NCI-H2081 treated with DMSO at 0.1 percent for 48 hours (cell line): ENCODE data around the gene CORO7.
A peak's percentile ranks its signal among the peaks of the same experiment; 100 is the strongest.

Experiments used
- DNase-seq: peaks from one replicate; lab custom pipeline; 2025; lab: John Stamatoyannopoulos, UW

Gene CORO7

DNA sequence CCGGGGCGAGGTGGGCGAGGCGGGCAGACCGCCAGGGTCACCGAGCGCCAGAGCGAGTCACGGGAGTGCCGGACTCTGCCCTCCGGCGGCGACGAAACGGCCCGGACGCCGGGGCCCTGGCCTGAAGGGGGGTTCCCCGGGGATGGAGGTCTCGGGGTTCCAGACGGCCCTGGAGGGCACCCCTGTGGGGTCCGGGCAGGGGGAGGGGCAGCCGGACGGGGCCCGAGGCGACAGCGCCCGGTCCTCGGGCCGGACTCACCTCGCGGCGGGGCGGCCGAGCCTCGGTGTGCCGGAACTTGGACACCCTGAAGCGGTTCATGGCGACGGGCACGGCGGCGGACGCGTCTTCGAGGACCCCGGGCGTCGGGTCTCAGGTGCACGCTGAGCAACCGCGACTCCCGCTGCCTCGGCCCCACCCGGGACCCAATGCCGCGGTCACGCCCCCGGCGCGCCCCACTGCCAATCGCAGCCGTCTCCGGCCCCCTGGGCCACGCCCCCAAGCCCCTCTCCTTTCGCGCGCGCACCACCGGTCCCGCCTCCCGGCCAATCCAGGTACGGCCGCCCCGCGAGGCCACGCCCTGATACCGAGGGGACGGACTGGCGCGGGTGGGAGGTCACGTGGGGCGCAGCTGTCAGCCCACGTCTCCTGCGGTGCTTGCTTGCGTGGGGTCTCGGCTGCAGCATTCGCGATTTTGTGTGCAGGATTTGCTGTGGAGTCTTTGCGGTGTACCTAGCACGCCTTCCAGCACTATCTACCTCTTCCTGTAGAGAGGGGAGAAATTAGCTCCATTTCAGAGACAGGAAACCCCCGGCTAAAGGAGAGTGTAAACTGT, at the start of gene CORO7:
Gene CORO7 (minus strand): TSS at position 397 of the 833 bp plus-strand sequence. CDS start 78 bp downstream, at position 319.
- DNase-seq = peak; percentile 46

DNA sequence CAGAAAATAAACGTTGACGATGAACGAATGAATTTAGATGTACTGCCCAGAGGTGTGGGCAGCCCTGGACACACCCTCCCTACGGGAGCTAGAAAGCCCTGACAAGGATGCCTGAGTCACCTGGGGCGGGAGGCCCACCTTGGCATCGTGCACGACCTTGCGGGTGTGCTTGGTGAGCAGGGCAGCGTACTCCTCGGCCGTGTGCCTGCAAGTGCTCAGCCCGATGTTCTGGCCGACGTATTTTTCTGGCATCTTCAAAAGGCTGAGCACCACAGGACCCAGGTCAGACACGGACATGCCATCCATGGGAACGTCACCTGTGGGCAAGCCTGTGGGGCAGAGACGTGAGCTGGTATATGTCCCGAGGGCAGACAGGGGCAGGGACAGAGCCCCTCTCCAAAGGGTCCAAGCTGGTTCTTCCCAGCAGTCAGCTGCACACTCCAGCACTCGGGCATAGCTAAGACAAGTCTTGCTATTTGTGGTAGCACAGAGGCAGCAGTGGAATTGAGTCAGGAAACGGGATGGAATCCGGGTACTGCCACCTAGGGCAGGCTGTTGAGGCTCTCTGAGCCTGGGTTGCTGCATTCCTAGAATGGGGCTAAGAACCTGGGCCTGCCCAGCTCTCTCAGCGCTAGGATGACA, 47.2 kb upstream of the CORO7 start:
- no peak for DNase-seq

DNA sequence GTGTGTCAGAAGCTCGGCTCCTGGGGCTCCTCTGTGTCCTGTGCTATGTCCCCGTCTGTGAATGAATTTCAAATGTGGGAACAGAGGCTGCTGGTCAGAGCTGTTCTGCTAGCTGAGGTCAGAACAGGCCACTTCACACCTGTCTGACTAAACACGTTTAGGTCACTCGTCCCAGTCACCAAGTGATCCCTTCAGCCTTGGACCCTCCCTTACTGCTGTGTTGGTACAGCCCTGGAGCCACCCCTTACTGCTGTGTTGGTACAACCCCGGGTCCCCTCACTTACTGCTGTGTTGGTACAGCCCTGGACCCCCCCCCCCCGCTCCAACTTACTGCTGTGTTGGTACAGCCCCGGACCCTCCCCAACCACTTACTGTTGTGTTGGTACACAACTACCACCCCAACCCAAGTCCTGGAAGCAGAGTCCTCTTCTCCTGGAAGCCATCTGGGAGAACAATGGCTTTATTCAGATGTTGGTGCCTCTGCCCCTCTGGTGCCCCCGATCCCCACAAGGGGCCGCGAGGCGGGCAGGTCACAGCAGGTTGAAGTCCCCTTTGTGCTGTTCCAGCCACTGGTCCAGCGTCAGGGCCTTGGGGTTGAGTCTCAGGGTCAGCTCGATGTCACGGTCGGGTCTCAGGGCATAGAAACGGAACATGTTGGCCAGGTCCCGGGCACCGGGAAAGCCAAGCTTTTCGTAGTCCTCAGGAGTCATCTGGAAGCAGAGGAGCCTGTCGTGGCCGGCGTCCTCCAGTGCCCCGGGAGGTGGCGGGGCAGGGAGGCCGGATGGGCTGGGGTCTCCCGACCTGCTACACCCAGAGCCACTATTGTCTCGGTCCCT, 45.1 kb upstream of the CORO7 start:
- DNase-seq = no peak

- DNase-seq = no peak
Observed at GRCh38 chr16:4460936-4461249, 44.5 kb upstream of the CORO7 start.

DNA sequence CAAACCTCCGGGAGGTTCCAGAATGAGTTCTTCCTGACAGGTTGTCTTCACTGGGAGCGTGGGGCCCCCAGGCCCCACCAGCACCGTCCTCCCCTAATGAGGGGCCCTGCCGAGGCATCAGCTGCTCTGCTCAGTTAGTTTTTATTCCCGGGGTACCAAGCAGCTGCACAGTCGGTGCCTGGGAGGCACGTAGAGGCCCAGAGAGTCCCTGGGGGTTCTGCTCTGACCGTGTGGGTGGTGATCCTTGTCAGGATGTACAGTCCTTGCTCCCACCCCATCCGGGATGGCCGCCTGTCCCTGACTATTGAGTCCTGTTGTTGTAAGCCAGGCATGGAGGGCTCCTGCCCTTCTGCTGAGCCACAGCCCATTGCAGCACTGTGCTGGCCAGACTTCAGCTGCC, 39.6 kb upstream of the CORO7 start:
- no peak for DNase-seq

DNA sequence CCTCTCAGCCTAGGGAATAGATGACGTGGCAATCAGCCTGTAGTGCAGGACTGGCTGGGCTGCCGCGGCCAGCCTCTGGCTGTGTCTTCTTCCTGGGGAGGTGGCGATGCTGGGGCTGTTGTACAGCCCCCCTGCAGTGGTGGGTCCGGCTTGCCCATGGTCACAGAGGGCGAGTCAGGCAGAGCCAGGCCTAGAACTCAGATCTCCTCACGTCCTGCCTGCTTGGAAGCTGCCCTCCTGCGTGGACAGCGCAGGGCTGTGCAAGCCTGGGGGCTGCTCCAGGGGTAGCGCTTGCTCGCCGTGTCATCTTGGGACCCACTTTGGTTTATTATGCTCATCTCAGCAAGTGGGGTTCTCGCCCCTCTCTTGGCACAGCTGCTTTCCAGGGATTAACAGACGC, 38.7 kb upstream of the CORO7 start:
- DNase-seq = no peak

DNA sequence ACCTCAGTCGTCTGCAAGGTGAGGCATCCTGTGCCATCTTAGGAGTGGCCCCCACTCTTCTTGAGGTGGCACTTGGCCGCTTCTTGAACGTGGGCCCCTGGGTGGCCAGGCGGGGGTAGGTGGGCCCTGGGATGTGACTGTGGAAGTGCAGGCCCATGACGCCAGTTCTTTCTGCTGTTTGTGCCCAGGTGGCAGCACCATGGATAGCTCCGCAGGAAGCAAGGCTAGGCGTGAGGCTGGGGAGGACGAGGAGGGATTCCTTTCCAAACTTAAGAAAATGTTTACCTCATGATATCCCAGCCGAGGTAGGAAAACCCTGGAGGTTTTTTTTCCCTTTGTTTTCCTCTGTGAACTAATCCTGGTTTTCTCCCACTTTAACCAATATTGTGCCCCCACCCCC, 38.2 kb upstream of the CORO7 start:
- DNase-seq = no peak

DNA sequence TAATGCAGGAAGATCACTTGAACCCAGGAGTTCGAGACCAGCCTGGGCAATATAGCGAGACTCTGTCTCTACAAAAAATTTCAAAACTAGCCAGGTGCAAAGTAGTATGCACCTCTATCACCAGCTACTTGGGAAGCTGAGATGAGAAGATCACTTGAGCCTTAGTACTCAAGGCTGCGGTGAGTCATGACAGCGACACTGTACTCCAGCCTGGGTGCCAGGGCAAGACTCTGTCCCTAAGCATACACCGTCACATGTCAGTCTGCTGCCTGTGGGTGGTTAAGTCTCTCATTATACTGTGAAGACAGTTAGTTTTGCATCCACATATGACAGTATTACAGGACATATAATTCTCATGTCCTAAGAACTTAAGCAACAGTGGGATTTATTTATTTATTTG, 36.3 kb upstream of the CORO7 start:
- DNase-seq = no peak

DNA sequence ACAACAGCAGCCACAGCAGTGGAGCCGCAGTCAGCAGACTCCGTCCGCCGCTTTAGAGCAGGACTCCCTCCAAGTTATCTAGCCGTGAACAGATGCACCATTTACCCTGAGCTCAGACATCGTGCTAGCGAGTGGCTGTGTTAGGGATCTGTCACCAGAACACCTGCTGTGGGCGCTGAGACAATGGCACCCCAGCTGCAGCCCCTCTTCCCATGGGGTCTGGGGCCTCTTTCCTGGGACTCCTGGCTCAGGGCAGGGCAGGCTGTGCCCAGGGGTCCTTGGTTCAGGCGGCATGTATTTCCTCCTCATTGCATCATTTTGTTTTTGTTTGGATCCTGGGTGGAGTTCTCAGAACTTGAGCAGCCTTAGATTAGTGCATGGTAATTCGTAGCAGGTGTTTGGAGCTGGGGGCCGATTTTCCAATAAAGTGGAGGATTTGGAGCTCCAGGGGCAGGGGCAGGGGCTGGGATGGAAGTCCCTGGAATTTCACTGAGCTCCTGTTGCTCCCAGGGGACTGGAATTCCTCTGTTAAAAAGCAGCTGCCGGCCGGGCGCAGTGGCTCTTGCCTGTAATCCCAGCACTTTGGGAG, 34.6 kb upstream of the CORO7 start:
- DNase-seq = no peak

DNA sequence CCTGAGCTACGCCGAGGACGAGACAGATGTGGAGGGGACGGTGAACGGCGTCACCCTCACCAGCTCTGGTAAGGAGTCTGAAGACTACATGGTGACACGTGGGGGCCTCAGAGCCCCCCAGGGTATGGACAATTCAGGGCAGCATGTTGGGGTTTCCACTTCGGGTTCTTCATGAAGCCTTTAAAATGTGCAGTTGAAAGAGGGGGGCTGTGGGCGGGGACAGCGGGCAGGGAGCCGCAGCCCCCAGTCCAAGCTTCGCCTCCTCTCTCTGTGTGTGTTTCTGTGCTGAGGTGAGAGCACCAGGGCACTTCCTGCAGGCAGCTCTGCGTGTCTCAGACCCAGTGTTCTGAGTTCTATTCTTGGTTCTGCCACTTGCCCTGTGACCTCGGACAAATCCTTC, 34.0 kb upstream of the CORO7 start:
- DNase-seq = no peak

DNA sequence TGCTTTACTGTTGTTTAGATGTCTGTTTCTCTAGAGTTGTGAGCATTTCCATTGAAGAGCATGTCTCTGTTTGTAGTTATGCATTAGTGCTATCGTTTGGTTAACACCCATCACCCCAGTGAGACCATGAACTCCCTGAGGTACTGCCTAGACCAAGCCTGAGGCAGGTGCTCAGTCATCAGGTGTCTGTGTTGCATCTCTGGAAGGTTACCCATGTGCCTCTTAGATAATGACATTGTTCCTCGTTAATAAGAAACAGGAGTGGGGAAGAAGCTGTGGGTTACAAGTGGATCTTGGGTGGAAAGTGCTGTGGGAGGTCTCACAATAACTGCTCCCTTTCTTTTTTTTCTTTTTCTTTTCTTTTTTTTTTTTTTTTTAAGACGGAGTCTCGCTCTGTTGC, 27.6 kb upstream of the CORO7 start:
- no peak for DNase-seq

DNA sequence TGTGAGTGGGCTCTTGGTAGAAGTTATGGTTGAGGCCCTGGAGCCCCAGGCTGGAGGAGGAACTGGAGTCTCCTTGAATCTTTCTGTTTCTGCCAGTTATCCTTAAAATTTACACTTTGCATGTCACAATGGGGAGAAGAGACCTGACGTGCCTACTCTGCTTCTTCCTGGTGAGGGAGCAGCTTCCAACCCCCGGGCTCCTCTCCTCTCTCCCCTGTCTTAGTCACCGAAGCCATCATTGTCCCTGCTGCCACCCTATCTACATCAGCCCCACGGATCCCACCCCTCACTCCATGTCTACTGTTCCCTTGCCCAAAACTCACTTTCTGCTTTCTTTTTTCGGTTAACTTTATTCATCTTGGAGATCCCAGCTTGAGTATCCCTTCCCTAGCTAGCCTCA, 26.9 kb upstream of the CORO7 start:
- DNase-seq = no peak

- DNase-seq = no peak
Observed at GRCh38 chr16:4442371-4442770, 26.0 kb upstream of the CORO7 start.

DNA sequence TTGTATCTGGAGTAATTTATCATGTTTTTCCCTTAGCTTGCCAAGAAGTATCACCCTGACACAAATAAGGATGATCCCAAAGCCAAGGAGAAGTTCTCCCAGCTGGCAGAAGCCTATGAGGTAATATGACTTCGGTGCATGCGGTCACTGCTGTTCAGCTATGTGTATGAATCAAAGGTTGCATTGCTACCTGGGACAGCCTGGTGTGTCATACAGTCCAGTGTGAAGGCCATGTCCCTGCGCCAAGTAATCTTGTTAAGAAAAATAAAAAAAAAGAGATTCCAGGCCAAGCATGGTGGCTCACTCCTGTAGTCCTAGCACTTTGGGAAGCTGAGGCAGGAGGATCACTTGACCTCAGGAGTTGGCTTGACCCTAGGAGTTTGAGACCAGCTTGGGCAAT, 21.0 kb upstream of the CORO7 start:
- DNase-seq = no peak

- no peak for DNase-seq
Observed at GRCh38 chr16:4435337-4436067, 19.1 kb upstream of the CORO7 start.

DNA sequence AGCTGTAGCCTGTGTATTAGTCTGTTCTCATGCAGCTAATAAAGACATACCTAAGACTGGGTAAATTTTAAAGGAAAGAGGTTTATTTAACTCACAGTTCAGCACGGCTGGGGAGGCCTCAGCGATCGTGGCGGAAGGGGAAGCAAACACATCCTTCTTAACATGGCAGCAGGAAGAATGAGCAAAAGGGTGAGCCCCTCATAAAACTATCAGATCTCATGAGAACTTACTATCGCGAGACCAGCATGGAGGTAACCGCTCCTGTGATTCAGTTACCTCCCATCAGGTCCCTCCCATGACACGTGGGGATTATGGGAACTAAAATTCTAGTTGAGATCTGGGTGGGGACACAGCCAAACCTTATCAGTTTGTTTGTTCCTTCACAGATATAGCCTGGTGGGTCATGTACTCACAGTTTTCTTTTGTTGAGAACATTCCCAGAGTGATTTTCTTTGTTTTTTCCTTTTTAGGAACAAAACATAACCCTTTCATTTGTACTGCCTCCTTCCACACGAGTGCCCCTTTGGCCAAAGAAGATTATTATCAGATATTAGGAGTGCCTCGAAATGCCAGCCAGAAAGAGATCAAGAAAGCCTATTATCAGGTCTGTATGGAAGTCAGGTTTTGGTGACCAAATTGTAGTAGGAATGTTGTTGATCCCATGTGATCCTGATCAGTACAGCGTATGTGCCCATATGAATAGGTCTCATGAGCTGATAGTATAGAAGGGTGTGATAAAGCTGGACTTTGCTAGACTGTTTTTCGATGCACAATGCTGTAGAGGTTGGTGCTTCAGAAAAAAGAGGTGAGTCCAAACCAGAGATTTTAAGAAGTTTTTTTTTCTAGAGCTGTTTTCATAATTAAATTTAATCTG, 17.8 kb upstream of the CORO7 start:
- DNase-seq = no peak

DNA sequence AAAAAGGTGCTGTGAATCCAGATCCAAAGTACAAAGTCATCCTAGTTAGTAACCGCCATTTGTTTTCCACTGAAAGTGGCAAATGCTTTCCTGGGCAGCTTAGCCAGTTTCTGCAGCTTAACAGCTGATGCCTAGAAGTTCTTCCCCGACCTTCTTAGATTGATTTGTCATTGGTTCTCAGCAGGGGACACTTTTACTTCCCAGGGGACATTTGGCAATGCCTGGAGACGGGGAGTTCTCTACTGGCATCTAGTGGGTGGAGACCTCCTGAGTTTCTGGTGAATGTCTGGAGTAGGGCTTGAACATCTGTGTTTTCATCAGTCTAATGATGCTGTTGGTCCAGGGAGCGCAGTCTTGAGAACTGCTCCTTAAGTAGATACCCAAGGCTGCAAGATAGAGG, 16.8 kb upstream of the CORO7 start:
- no peak for DNase-seq

GRCh38 chr16:4431023-4431422, 14.6 kb upstream of the CORO7 start:
- no peak for DNase-seq

DNA sequence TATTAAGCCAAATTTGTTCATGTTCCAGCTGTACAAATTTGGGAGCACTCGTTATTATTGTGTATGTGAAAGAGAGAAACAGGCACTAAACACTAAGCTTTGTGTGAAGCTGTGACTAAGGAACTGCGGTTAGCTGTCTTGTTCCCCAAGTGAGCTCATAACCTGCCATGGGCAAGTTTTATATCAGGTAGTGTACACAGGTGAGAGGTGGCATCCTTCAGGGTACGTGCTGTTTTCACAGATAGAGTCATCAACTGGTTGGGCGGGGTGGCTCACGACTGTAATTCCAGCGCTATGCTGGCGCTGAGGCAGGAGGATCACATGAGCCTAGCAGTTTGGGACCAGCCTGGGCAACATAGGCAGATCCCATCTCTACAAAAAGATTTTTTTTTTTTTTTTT, 12.1 kb upstream of the CORO7 start:
- DNase-seq = no peak

DNA sequence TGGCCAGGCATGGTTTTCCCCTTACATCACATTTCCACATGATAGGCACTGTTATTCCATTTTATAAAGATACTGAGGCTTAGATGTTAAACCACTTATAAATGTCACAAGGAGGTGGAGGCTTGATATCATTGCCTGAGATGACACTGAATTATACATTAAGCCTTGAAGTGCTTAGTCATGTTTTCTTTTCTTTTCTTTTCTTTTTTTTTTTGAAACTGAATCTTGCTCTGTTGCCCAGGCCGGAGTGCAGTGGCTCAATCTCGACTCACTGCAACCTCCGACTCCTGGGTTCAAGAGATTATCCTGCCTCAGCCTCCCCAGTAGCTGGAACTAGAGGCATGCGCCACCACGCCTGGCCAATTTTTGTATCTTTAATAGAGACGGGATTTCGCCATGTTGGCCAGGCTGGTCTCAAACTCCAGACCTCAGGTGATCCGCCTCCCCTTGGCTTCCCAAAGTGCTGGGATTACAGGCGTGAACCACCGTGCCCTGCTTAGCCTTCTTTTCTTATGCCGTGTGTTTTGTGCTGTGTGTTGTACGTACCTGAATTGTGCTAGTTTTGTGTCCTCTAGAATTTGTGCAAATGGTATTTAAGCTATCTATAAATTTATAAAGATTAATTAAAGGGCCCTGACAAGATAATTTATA, 10.5 kb upstream of the CORO7 start:
- DNase-seq = no peak
